Middle frontal gyrus (tissue), 1 donor: Measurements from ENCODE around the gene NSUN7.

Experiments
- DNase-seq: peaks from one replicate; pipeline ENCODE4 v3.0.0-alpha.2; 2015; ENCODE audit warnings: low spot score; ENCODE audit errors: extremely low spot score

Gene NSUN7

DNA sequence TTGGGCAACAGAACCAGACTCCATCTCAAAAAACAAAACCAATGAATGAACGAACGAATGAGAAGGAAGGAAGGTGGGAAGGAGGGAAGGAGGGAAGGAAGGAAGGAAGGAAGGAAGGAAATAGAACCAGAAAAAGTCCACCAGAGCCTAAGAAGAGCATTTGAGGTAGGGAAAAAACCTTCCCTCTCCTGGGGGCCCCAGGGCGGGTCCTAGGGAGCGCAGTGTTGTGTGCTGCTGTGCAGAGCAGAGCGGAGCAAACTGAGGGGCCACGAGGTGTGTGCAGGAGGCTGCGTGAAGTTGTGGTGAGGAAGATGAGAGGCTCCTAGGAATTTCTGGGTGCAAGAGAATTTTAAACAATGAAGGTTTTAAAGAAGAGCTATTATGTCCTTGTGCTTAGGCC lies 16.0 kb upstream of the NSUN7 start:
- DNase-seq, result no peak

DNA sequence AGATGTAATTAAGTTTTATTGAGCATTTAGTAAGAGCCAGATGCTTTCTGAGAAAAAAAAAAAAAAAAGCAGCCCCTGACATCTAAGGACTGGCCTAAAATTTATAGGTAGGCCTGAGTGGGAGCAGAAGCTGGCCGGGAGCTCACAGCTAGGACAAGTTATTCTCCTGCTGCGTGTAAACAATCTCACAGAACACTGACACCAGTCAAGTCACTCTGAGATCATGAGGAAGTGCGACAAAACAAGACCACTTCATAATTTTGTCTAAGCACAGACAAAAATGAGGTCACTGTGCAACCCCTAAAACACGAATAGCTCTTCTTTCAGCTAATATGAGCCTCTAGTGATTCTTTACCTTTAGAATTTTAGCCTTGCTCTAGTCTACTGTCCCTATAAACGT lies 15.3 kb upstream of the NSUN7 start:
- DNase-seq, result no peak

DNA sequence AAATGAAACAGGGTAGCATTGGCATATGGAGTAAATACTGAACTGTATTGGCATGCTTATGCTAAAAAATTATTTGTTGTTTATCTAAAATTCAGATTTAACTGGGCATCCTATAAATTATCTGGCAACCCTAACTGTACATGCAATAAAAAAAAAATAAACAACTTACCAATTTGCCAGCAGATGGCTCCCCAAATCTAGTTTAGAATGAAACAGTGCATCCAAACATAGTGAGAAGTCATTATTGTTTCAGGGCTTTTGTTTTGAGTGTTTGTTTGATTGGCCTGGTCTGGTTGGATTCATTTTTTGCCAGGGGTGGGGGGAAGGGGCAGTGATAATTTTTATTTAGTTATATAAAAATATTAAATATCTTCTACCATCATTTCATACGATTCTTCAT lies 12.8 kb upstream of the NSUN7 start:
- peak; percentile 25 for DNase-seq

GRCh38 chr4:40737879-40738278 lies 11.9 kb upstream of the NSUN7 start:
- no peak for DNase-seq

DNA sequence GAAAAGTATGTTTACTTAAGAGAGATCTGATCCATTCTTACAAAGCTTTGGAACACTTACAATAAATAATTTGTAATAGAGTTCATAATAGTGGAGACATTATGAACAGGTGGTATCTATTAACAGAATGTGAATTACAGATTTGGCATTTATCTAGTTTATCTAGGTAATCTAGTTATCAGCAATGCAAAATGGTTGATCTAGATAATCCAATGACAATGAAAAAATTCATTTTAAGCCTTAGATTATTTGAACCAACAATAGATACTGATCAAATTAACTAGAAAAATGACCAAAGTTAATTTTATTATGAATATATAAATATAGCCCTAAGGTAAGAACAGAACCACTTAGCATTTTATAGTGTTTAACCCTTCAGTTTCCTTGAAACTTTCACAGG lies 10.4 kb upstream of the NSUN7 start:
- no peak for DNase-seq

GRCh38 chr4:40744218-40744617 lies 5.5 kb upstream of the NSUN7 start:
- no peak for DNase-seq

DNA sequence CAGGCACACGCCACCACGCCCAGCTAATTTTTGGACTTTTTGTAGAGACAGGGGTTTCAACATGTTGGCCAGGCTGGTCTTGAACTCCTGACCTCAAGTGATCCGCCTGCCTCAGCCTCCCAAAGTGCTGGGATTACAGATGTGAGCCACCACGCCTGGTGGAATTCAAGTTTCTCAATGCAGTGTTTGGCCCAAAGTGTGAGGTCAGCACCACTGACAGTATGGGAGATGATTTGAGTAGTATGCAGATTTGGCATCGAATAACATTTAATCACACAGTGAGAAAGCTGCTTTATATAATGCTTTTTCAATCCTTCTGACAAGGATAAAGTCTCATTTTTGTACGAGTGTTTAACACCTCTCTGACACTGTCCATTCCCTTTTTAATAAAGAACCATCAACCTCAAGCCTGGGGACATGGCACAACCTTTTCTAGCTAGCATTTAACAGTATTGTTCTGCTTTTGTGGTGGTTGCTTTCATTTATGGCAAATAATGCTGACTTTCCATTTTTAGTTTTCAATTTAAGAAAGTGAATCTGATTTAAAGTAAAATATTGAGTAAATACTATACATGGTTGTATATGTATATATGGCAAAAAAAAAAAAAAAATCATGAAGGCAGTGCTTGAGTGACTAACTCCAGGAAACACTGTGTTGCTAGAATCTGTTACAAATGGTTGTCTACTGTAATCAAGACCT lies 4.3 kb upstream of the NSUN7 start:
- DNase-seq, result no peak

- DNase-seq, result no peak
Observed at GRCh38 chr4:40747207-40747835, 2.4 kb upstream of the NSUN7 start.

DNA sequence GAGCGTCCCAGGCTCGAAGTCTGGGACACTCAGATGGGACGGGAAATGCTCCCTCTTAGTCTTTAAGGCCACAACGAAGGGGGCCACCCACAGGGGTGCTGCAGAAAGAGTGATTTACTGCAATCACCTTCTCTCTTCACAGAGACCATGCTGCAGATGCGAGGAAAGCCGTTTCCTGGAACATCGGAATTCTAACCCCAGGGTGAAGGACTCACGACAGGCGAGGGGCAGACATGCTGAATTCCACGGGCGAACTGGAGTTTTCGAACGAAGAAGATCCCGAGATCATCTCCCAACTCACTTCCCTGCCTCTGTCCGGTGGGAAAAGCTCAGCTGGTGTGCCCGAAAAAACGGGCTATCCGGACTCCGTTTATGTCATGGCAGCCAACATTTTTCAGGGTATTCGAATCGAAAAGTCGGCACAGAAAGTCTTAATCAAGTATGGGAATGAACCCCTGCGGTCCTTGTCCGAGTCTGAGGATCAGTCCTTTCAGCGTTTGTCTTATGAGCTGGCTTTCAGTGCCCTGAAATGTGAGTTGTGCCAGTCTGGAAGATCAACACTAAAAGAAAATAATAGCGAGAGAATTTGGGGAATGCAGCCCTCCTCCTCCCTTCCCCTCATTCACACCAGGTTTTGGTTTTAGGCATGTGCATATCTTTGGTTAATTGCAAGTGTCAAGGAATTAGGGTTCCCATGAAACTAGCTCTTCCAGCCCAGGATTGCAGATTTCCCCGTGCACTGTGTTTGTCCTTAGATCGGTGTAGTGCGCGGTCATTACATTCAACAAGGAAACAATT lies 905 bp downstream of the NSUN7 start:
- no peak for DNase-seq

DNA sequence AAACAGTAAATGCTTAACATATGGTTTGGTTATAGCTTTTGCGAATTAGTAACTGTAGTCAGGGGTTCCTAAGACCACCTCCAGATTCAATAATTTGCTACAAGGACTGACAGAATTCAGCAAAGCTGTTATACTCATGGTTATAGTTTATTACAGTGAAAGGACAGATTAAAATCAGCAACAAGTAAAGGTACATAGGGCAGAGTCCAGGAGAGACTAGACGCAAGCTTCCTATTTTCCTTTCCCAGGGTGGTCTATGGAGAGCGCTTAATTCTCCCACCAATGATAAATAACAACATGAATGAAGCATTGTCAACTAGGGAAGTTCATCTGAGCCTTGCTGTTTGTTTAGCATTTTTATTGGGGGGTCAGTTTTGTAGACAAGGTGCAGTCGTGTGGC lies 5.9 kb downstream of the NSUN7 start:
- DNase-seq, result no peak

DNA sequence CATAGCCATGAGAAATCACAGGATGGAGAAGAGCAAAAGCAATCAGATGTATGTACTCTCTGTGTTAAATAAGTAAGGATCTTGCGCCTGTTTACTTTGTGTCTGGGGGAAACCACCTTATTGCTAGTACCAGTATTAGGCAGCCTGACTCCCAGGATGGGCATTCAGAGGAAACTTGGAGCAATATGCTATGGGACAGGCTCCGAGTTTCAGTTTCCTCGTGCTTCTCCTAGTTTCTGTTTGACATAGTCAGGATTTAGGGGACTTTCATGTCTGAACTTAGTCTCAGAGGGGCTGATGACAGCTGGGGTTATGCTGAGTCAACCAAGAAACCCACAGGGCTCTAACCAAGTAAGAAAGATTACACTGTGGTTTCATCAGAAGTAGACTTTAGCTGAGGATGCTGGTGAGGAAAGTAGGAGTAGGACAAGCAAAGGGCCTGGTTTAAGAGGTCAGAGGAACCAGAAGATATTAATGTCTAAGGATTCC lies 13.5 kb downstream of the NSUN7 start:
- no peak for DNase-seq

GRCh38 chr4:40769266-40769665 lies 19.5 kb downstream of the NSUN7 start:
- DNase-seq, result no peak

- no peak for DNase-seq
Observed at GRCh38 chr4:40778090-40778489, 28.3 kb downstream of the NSUN7 start.

DNA sequence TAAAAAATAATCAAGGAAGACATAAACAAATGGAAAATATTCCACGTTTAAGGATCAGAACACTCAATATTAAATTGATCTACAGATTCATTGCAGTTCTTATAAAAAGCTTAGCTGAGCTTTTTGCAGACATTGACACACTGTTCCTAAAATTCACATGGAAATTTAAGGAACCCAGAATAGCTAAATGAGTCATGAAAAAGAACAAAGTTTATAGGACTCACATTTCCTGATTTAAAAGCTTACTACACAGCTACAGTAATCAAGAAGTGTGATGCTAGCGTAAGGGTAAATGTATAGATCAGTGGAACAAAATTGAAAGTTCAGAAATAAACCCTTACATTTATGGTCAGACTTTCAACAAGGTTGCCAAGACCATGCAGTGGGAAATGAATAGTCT lies 33.1 kb downstream of the NSUN7 start:
- no peak for DNase-seq

DNA sequence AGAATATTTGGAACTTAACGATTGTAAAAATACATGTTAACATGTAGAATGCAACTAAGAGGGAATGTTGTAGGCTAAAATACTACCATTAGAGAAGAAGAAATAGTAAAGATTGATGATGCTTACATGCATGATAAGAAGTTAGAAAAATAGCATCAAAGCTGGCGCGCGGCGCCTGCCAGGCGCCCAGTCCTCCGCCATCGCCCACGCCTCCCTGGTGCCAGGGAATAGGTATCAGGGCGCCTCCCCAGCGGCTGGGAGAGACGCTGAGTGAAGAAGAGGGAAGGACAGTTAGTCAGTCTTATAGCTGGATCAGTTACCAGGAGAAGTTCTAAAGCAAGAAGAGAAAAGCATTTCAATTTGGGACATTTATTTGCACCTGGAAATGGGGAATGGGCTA lies 36.0 kb downstream of the NSUN7 start:
- DNase-seq, result no peak

DNA sequence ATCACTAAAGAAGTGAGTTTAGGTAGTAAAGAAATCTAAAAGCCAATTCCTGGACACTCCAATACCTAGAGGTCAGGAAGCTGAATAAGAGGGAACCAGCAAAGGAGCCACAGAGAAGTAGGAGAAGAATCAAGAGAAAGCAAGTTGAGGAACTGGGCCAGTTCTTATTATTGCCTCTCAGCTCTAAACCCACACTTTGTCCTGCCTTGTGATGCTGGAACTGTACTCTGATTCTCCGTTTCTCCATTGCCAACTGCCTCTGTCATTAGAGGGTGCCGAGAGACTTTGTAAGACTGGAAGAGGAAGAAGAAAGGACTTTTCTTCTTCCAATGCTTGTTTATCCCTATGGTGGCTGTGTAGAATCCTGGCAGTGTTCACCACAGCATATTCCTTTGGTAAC lies 38.6 kb downstream of the NSUN7 start:
- DNase-seq, result no peak

GRCh38 chr4:40789031-40789430 lies 39.3 kb downstream of the NSUN7 start:
- DNase-seq, result no peak

GRCh38 chr4:40789771-40790170 lies 40.0 kb downstream of the NSUN7 start:
- no peak for DNase-seq

DNA sequence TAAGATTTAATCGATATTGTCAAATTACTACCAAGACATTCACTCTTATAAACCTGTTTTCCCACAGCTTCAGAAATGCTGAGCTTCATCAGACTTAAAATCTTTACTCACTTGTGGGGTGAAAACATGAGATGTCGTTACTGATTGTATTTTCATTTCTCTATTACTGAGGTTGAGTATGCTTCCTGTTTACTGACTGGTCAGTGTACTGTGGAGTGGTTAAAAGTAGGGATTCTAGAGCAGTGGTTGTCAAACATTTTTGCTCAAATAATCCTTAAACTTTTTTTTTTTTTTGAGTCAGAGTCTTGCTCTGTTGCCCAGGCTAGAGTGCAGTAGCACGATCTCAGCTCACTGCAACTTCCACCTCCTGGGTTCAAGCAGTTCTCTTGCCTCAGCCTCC lies 50.3 kb downstream of the NSUN7 start:
- DNase-seq, result no peak

DNA sequence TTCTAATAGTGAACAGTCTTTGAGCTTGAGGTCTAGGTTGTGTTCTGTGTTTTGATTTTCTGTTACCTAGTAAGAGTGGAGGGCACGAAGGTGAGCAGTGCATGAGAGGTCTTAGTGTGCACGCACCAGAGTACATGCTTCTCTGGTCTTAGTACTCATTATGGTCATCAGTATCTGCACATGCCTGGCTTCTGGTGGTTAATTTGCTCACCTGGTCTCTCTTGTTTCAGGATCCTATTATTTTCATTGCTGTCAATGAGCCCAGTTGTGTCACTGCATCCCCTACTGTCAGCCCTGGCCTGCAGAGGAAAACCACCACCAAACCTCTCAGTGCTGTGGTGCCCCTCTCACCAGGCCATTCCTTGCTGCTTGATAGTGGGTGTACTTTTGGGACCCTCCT lies 54.8 kb downstream of the NSUN7 start:
- no peak for DNase-seq

DNA sequence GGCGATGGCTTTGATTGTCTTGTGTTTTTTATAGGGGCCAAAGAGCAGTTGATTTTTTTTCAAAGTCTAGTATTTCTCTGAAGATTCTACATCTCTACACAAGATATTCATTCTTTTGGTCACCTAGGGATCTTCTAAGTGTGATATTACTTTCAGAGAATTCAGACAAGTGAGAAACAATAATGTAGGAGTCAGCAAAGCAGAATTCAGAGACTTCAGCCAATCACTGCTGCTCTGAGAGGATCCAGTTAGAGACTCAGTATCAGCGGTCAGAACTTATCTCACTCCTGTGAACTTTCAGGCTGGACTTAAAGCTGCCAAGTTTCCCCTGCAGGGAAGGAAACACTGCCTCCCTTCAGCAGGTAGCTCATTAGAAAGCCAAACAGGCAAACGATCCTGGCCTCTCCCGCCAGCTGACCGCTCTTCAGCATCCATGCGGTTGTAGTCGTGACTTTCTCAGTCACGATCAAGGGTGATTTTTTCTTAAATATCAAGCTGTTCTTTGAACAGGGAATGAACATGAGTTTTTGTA lies 59.2 kb downstream of the NSUN7 start:
- DNase-seq, result no peak

GRCh38 chr4:40811956-40812355 lies 62.2 kb downstream of the NSUN7 start:
- no peak for DNase-seq
